OCI-LY7 (cell line): Measurements from ENCODE around the gene CNTF.

Source experiments
- EZH2phosphoT487 ChIP-seq: fragments of 200-600 bp; sonication (generic); IDR thresholded peaks from 2 replicates; pipeline ENCODE4 v1.6.1; 2018; ENCODE audit warnings: low read depth, borderline replicate concordance, mild to moderate bottlenecking, mixed run types, antibody characterized with exemption, low read length, moderate library complexity, mixed read lengths
- TF ChIP-seq, protein P1 (sequence below): fragments of 200-600 bp; sonication (generic); conservative IDR thresholded peaks from 2 replicates; pipeline ENCODE4 v1.5.1; 2014; ENCODE audit warnings: mild to moderate bottlenecking, antibody characterized with exemption, low read length, moderate library complexity, mixed read lengths

DNA sequence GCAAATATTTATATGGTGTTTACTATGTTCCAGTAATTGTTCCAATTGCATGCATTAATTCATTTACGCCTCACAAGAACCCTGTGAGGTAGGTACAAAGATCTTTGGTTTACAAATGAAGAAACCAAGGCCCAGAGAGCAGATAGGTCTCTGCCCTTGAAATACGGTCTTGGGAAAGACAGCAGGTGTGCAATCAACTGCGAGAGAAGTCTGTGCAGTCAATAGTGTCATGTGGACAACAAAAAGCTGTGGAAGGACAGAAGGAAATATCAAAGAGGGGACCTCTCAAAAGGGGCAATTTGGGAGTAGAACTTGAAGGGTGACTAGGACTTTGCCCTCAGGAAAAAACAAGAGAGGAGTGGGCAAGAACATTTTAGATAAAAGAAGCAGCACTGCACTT, 8.9 kb downstream of the CNTF start:
- TF ChIP-seq, protein P1, sequence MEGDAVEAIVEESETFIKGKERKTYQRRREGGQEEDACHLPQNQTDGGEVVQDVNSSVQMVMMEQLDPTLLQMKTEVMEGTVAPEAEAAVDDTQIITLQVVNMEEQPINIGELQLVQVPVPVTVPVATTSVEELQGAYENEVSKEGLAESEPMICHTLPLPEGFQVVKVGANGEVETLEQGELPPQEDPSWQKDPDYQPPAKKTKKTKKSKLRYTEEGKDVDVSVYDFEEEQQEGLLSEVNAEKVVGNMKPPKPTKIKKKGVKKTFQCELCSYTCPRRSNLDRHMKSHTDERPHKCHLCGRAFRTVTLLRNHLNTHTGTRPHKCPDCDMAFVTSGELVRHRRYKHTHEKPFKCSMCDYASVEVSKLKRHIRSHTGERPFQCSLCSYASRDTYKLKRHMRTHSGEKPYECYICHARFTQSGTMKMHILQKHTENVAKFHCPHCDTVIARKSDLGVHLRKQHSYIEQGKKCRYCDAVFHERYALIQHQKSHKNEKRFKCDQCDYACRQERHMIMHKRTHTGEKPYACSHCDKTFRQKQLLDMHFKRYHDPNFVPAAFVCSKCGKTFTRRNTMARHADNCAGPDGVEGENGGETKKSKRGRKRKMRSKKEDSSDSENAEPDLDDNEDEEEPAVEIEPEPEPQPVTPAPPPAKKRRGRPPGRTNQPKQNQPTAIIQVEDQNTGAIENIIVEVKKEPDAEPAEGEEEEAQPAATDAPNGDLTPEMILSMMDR: no peak
- TF ChIP-seq EZH2phosphoT487: no peak
